GM20431 (cell line): ENCODE data around the gene COX20.

ENCODE experiments used
- in situ Hi-C: fragments of 300-500 bp; cut with MseI, MboI; formaldehyde crosslinking; loops from one replicate; pipeline ENCODE4 v1.15.0; 2020; ENCODE audit warnings: low sequenced_read_pairs; ENCODE audit not compliant: unreplicated experiment

Gene COX20

GRCh38 chr1:244868484-244869363 lies 33.3 kb downstream of the COX20 start:
- in situ Hi-C loops = no loop called here

- in situ Hi-C loops = no loop called here
Observed at GRCh38 chr1:244869364-244869827, 33.9 kb downstream of the COX20 start.

- in situ Hi-C loops = no loop called here
Observed at GRCh38 chr1:244869950-244870349, 34.5 kb downstream of the COX20 start.

DNA sequence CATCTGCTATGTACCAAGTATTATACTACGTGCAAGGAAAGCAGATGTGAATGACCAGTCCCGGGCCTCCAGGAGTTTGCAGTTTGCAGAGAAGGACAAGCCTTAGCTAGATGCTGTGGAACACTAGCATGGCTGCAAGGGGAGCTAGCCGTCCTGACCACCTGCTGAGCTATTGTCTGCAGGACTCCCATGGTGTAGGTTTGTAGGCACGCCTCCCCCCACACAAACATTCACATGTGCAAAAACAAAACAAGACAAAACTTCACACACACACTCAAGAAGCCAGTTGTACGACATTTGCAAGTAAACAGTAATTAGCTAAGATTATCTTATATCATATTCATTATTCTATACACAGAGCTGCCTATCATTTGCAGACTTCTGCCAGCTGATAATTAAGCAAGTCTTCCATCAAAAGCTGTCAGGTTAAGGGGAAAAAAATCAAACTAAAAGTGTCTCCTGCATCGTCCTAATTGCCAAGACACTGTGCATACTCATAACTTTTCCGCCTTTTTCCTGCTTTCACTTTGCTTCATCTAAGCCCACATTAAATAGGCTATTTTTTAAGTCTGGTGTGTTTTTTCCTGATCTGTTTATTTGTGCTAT lies 39.6 kb downstream of the COX20 start:
- in situ Hi-C loops = no loop called here

DNA sequence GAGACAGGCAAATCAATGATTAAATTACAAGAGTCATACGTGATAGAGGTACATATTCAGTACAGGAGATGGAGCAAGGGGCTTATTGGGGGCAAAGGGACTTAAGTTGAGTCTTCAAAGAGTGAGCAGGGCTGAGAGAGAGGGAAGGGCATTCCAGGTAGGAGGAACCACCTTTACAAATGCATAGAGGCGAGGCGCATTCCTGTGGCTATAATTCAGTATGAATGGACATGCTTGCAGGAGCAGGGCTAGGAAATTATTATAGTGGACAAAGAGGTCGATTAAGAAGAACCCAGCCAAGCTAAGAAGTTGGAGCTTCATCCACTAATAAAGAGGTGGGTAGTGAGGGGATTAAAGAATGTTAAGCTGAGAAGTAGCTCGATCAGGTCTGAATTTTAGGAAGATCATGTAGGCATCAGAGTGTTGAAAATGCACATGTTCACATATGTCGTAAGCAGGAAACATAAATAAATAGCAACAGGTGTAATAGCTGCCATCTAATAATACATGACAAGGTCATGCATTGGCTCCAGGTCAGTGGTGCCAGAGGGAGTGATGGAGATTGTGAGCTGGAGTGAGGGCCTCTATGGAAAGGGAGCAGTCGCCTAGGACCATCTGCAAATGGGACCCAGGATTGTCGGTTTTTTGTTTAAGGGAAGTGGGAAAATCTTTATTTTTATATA lies 40.9 kb downstream of the COX20 start:
- in situ Hi-C loops = no loop called here

GRCh38 chr1:244878681-244879080 lies 43.2 kb downstream of the COX20 start:
- in situ Hi-C loops = no loop called here

DNA sequence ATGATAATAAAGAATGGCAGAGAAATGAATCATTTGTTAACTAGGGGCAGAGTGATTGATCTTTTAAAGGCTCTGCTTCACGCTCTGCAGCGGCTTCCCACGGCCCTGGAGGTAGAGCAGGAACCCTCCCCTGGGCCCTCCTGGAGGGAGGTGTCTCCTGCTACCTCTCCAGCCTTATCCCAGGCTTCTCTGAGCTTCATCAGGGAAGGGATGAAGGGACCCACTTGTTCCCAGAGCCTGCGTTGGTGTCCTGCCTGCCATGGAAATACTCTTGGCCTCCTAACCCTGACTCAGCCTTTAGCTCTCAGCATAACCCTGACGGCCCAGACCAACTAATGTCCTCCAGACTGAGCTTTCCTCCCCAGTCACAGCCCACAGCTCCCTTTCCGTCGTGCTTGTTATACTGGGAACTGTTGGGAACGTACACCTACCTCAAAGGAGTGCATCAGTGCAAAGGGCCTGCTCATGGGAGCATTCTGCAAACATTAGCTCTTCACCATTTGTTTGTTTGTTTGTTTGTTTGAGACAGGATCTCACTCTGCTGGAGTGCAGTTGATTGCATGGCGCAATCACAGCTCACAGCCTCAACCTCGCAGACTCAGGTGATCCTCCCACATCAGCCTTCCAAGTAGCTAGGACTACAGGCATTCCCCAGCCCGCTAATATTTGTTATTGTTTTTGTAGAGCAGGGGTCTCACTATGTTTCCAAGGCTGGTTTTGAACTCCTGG lies 46.3 kb downstream of the COX20 start:
- in situ Hi-C loops = no loop called here

- in situ Hi-C loops = no loop called here
Observed at GRCh38 chr1:244887281-244887680, 51.8 kb downstream of the COX20 start.

DNA sequence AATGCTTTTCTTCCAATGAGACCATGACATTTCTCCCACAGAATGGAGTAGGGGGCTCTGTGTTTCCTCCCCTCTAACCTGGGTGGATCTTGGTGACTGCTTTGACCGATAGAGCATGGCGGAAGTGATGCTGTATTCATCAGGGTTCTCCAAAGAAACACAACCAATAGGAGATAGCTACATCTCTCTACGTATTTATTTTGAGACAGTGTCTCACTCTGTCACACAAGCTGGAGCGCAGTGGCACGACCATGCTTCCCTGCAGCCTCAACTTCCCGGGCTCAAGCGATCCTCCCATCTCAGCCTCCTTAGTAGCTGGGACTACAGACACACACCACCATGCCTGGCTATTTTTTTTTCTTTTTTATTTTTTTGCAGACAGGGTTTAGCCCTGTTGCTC lies 58.4 kb downstream of the COX20 start:
- in situ Hi-C loops = no loop called here
